Right atrium auricular region (tissue), 2 donors: ENCODE data around the gene EPHA6. TPM values are rescaled to one million over a fixed set of nuclear protein-coding genes. Genes with fewer than 3 reads are reported as not detected.

Experiments
- DNase-seq: peaks from one replicate; pipeline ENCODE4 v3.0.0-alpha.2; 2019; ENCODE audit warnings: low spot score
- H3K27ac ChIP-seq, 2 donors: fragments of 200-600 bp; sonication (generic); 1 replicate in 1 of 2; 2 replicates in 1 of 2; pipeline ENCODE4 v1.5.1; 2016 to 2019
- H3K27me3 ChIP-seq, 2 donors: fragments of 200-600 bp; sonication (generic); one replicate each; pipeline versions ENCODE4 v1.5.1 to v1.6.0; 2017 to 2019
- H3K36me3 ChIP-seq: fragments of 200-600 bp; sonication (generic); one replicate; pipeline ENCODE4 v1.5.1; 2016
- H3K4me1 ChIP-seq, 2 donors: fragments of 200-600 bp; sonication (generic); one replicate each; pipeline versions ENCODE4 v1.5.1 to v1.6.0; 2017 to 2019
- H3K4me3 ChIP-seq, 2 donors: fragments of 200-600 bp; sonication (generic); 1 replicate in 1 of 2; 2 replicates in 1 of 2; pipeline ENCODE4 v1.5.1; 2017 to 2019; ENCODE audit warnings: mild to moderate bottlenecking in 1 of 2, moderate library complexity in 1 of 2
- H3K9me3 ChIP-seq, 2 donors: fragments of 200-600 bp; sonication (generic); one replicate each; pipeline ENCODE4 v1.5.1; 2019
- total RNA-seq, 2 donors: library from RNA; depleted of rRNA; stranded (reverse); fragments of >200 nt; gene quantifications; one replicate each; pipeline ENCODE4 v1.1.0, GENCODE V29; 2016
- TF ChIP-seq, protein P1 (sequence below), 2 donors: fragments of 200-600 bp; sonication (generic); IDR thresholded peaks; one replicate each; pipeline ENCODE4 v1.5.1; 2019; ENCODE audit warnings: antibody characterized with exemption in 2 of 2

The EPHA6 gene
- total RNA-seq, 2 donors from 2014 or later, result 0.22 to 0.35 TPM

DNA sequence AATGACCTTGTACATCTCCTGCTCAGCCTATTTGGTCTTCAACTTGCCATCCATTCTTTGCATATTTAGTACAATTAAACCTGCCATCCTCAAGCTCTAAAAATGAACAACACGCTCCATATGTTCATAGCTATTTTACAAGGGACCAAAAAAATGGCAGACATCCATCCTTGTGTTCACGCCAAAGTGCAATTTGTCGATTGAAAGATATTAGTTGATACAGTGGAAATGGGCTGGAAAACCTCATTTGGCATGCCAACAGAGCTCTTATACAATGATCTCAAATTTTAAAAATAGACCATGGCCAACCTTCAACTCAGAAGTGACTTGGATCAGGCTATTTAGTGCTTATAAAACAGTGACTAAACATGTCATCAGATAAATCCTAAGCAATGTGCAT, 536.6 kb downstream of the EPHA6 start:
- H3K4me1 ChIP-seq, result no peaks in the 10 kb centered on the region
- TF ChIP-seq, protein P1, sequence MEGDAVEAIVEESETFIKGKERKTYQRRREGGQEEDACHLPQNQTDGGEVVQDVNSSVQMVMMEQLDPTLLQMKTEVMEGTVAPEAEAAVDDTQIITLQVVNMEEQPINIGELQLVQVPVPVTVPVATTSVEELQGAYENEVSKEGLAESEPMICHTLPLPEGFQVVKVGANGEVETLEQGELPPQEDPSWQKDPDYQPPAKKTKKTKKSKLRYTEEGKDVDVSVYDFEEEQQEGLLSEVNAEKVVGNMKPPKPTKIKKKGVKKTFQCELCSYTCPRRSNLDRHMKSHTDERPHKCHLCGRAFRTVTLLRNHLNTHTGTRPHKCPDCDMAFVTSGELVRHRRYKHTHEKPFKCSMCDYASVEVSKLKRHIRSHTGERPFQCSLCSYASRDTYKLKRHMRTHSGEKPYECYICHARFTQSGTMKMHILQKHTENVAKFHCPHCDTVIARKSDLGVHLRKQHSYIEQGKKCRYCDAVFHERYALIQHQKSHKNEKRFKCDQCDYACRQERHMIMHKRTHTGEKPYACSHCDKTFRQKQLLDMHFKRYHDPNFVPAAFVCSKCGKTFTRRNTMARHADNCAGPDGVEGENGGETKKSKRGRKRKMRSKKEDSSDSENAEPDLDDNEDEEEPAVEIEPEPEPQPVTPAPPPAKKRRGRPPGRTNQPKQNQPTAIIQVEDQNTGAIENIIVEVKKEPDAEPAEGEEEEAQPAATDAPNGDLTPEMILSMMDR (IDR thresholded peaks at IDR 0.05), result no peak
- no peaks in the 10 kb centered on the region for H3K27me3 ChIP-seq
- no peaks in the 10 kb centered on the region for H3K36me3 ChIP-seq
- H3K27ac ChIP-seq, result no peak overlapping the region
- no peak for DNase-seq
- H3K9me3 ChIP-seq, result peaks cover 0 to 4% of the 10 kb centered on the region in 2 donors
- H3K4me3 ChIP-seq, result no peak overlapping the region

DNA sequence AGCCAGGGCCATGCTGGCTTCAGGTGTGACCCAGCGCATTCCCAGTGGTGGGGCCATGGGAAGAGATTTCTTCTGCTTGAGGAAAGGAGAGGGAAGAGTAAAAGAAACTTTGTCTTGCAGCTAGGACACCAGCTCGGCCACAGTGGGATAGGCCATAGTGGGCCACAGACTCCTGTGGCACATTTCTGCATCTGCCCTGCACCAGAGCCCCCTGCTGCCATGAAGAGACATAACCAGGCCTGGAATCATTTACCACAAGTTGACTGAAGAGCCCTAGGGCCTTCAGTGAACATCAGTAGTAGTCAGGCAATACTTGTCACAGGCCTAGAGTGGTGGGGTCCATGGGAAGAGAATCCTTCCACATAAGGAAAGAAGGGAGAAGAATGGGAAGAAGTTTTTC, 538.8 kb downstream of the EPHA6 start:
- Histone ChIP-seq H3K9me3 (peaks cover 0 to 4% of the 10 kb centered on the region in 2 donors), H3K27me3 (no peaks in the 10 kb centered on the region), H3K4me3 (no peak overlapping the region), H3K4me1 (no peaks in the 10 kb centered on the region), H3K27ac (no peak overlapping the region), H3K36me3 (no peaks in the 10 kb centered on the region)
- DNase-seq, result no peak
- TF ChIP-seq, protein P1 (IDR thresholded peaks at IDR 0.05), result no peak

DNA sequence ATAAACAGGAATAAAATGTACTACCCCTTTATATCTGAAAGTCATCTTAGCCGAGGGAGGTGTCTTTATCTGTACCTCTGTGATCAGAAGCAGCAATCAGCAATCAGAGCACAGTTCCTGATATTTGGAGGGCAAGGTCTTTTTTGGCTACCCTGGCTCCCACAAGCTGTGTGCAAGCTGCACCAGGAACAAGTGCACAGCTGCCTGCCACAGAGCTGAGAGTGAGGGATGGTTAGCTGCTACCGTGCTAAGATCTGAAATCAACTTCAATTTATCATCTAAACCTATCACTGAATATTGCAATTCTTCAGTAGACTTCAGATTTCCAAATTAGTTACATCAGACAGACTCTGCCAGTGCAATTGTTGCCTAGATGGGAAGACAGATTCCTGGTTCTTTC, 545.6 kb downstream of the EPHA6 start:
- Histone ChIP-seq H3K4me3 (no peak overlapping the region), H3K27ac (no peak overlapping the region), H3K36me3 (no peaks in the 10 kb centered on the region), H3K9me3 (peaks cover 0 to 2% of the 10 kb centered on the region in 2 donors), H3K27me3 (no peaks in the 10 kb centered on the region), H3K4me1 (no peaks in the 10 kb centered on the region)
- DNase-seq, result no peak
- TF ChIP-seq, protein P1 (IDR thresholded peaks at IDR 0.05), result no peak

DNA sequence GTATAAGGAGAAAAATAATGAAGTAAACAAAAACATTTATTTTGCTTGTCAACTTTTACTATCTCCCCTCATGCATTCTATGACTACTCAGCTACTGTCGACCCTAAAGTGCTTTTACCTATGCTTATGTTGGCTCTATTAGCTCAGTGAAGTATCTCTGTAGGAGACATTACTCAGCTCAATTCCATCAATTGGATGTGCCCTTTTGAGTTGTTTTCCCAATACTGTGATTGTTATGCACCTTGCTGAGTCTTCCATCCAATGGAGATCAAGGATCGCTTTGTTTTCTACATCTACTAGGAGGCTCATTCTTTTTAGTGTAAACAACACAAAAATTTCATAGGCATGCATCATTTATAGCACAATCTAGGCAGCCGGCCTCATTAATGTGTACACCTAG, 546.4 kb downstream of the EPHA6 start:
- Histone ChIP-seq H3K36me3 (no peaks in the 10 kb centered on the region), H3K27ac (no peak overlapping the region), H3K4me1 (no peaks in the 10 kb centered on the region), H3K27me3 (no peaks in the 10 kb centered on the region), H3K9me3 (no peaks in the 10 kb centered on the region), H3K4me3 (no peak overlapping the region)
- TF ChIP-seq, protein P1 (IDR thresholded peaks at IDR 0.05), result no peak
- DNase-seq, result no peak

DNA sequence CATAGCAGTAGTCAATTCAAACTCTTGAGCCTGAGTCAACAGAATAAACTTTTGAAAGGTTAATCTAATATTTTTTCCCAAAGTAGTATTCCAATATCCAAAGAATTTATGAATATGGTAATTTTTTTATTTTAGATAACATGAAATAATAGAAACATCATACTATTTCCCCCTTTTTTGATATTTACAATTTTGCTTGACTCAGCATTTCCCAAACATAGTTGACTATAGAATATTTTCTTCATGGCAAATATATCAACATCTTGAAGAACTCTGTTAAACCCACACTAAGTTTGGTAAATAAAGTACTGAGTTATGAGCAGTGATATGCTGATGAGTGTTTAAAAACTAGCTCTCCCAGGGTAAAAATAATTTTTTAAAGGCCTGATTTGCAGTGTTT, 570.2 kb downstream of the EPHA6 start:
- no peaks in the 10 kb centered on the region for H3K27me3 ChIP-seq
- no peaks in the 10 kb centered on the region for H3K36me3 ChIP-seq
- H3K4me3 ChIP-seq, result no peak overlapping the region
- TF ChIP-seq, protein P1 (IDR thresholded peaks at IDR 0.05), result no peak
- no peak for DNase-seq
- H3K4me1 ChIP-seq, result no peaks in the 10 kb centered on the region
- no peak overlapping the region for H3K27ac ChIP-seq
- H3K9me3 ChIP-seq, result no peaks in the 10 kb centered on the region

DNA sequence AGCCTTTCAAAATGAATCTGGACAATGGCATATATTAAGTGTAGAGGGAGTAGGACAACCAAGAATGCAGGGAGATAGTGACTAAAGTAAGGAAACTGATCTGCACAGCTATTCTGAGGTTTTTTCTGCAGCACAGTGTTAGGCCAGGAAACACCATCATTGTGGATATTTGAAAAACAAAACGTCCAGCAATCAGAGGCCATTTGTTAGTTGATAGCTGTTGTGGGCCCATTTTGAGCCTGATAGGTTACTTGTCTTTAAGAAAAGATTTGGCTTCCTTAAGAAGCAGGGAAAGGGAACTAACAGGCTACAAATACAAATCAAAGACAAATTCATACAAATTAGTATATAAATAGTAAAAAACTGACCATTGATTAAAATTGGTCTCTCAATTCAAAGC, 574.4 kb downstream of the EPHA6 start:
- H3K4me1 ChIP-seq, result no peaks in the 10 kb centered on the region
- DNase-seq, result no peak
- TF ChIP-seq, protein P1 (IDR thresholded peaks at IDR 0.05), result no peak

More for the DNA sequence above, 574.4 kb downstream of the EPHA6 start:
- H3K36me3 ChIP-seq, result no peaks in the 10 kb centered on the region
- H3K4me3 ChIP-seq, result no peak overlapping the region
- H3K27me3 ChIP-seq, result no peaks in the 10 kb centered on the region
- no peak overlapping the region for H3K27ac ChIP-seq
- no peaks in the 10 kb centered on the region for H3K9me3 ChIP-seq
